Stimulated activated CD4-positive, alpha-beta T cell treated with anti-CD3 and anti-CD28 coated beads, Interleukin-15, amount 100 ng/mL, for 48 hours (primary cell): ENCODE results near the gene APP.

Source experiments
- DNase-seq, 2 donors: peaks; one replicate each; pipeline ENCODE4 v3.0.0-alpha.2; 2020; ENCODE audit warnings: low read depth in 2 of 2

APP gene

GRCh38 chr21:25979845-25980616 lies 190.5 kb downstream of the APP start:
- DNase-seq: no peak

GRCh38 chr21:25977068-25977611 lies 193.4 kb downstream of the APP start:
- no peak for DNase-seq

- no peak for DNase-seq
Observed at GRCh38 chr21:25974964-25975363, 195.6 kb downstream of the APP start.

DNA sequence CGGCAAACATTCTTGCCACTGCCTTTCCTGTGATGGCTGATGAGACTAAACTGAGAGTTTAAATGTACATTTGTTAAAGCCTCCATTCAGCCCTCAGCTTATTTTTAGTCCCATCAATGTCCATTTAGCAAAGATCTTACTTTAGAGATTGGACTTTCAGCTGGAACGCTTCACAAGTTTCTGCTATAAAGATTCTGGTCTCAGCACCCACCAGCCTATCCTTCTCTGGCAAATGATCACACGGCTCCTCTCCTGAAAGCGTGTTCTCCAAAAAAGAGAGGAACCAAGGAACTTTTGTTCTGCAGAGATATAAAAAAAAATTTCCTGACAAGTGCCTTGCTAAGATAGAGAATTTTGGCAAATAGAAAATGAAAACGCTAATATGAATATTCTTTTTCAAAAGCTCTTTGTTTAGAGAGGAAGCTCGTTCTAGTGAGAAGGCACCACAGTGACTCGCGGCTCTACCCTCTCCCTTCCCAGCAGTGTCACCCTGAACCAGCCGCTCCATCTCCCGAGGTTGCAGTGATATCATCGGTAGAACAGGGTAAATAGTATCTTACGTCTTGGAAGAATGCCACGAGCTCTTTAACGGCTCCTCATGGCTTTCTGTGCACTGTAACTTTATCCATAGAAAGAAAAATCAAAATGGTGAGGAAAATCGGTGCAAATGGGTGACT lies 200.2 kb downstream of the APP start:
- no peak for DNase-seq

GRCh38 chr21:25967901-25968438 lies 202.6 kb downstream of the APP start:
- DNase-seq: no peak

- no peak for DNase-seq
Observed at GRCh38 chr21:25967181-25967900, 203.2 kb downstream of the APP start.

DNA sequence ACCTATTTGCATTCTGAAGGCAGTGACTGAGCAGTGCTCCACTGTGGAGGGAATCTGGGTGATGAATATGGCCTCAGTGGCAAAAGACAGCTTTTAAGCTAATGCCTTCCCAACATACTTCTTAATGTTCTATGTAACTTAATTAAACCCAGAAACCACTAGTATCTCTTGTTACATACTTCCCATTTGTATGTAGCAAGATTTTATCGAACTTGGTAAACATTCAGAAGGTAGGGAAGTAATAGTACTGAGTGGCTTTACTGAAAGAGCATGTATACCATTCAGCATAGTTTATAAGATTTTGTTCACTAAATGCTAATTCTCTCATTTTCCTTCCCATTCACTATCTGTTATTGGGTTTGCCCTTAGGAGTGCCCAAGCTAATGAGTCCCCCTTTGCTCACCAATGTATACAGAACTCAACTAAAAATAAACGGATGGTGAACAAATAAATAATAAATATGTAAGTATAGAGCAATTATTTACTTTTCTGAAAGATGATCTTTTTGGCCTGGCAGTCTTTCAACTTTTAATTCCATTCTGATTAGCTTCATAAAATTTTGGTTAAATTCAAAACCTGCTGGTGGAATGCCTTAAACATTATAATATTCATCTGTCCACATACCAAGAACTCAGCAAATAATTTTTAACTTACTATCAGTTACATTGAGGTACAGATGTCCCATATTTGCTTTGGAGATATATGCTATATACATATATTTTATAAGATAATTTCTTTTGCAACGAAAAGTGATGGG lies 204.4 kb downstream of the APP start:
- DNase-seq: no peak

DNA sequence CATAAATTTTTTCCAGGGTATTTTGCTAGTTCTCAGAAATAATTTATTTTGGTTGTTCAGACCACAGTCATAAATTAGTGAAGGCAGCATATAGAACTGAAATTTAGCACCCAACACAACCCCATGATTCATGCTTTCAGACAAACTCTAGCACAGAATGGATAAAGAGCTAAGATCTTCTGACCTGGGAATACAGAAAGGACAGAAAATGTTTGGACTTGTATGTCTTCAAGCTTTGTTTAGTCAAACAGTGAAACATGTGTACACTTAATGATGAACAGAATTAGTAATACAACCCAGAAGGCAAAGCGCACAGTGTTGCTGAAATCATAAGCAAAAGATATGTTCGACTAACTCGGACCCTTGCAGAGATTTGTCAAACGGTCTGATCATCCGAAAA lies 205.6 kb downstream of the APP start:
- no peak for DNase-seq

- no peak for DNase-seq
Observed at GRCh38 chr21:25964015-25964414, 206.6 kb downstream of the APP start.

GRCh38 chr21:25963181-25963580 lies 207.4 kb downstream of the APP start:
- no peak for DNase-seq

DNA sequence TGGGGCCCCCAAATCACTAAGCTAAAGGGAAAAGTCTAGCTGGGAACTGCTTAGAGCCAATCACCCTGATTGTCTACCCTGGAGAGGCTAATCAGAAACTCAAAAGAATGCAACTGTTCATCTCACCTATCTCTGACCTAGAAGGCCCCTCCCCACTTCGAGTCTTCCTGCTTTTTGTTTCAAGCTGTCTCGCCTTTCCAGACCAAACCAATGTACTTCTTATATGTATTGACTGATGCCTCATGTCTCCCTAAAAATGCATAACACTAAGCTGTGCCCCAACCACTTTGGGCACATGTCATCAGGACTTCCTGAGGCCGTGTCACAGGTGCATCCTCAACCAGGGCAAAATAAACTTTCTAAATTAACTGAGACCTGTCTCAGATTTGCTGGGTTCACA lies 209.5 kb downstream of the APP start:
- no peak for DNase-seq

- no peak for DNase-seq
Observed at GRCh38 chr21:25960402-25960801, 210.2 kb downstream of the APP start.

DNA sequence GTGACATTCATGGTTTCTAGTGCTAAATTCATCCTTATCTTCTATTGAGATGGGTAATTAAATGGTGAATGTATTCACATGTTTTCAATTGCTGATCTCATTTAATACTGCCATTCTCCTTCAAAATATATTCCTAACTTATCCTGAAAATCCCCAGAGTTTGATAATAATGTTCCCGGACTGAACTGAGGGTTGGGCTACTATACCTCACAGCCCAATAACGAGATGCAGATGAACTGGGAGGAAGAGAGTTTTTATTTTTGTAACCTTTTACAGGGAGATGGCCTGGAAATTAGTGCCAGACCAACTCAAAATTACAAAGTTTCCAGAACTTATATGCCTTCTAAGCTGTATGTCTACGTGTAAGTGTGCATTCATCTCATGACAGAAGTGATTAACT lies 210.8 kb downstream of the APP start:
- no peak for DNase-seq

- DNase-seq: no peak
Observed at GRCh38 chr21:25956993-25957714, 213.4 kb downstream of the APP start.

GRCh38 chr21:25955646-25956045 lies 214.9 kb downstream of the APP start:
- no peak for DNase-seq

DNA sequence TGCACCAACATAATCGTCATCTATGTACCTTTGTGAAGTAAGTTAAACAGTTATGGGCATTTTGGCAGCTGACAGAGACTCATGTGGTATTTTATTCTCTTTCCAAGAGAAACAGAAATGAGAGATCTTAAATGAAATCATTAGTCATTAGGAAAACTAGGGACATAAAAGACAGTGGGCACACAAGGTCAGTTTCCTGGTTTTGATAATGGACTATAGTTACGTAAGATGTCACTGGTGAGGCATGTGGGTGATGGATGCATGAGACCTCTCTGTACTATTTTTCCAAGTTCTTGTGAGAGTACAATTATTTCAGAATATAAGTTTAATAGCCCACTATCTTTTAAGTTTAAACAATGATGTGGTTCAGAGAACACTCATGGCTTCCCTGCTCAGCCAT lies 216.9 kb downstream of the APP start:
- DNase-seq: no peak

DNA sequence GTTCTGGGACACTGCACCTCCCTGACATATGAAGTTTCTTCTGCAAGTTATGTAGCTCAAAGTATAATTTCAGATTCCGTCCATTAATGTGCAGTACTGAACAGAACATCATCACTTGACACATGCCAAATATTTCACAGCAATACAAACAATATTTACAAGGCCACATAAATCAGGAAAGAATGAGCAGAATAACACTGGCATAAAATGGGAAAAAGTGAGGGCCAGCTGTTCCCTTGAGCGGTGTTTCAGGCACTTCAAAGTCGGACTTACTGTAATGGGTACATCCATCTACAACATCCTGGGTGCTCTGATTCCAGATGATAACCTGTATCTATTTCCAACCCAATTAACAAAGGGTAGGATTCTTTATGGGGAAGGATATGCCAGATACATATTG lies 217.4 kb downstream of the APP start:
- no peak for DNase-seq

GRCh38 chr21:25952306-25952705 lies 218.3 kb downstream of the APP start:
- no peak for DNase-seq

DNA sequence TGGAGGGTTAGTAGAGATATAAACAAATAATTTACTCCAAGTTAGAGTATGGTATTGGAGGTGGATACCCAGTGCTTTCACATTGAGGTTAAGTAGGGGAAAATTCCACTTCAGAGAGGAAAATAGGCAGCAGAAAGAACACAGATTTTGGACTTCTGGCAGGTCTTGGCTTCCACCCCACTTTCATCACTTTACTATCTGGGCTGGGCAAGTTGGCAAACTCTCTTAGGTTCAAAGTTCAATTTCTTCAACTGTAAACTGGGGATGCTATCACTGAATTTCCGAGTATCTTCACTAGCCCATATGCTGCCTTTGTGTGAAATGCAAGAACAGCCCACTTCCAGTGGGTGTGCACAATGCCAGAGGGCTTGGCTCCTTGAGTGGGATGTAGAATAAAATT lies 220.9 kb downstream of the APP start:
- DNase-seq: no peak

GRCh38 chr21:25944672-25945213 lies 225.8 kb downstream of the APP start:
- DNase-seq: no peak

GRCh38 chr21:25944082-25944481 lies 226.5 kb downstream of the APP start:
- DNase-seq: no peak
